Renal pelvis (tissue), 3 donors: ENCODE results near the gene HOXB7. TPM values are rescaled to one million over a fixed set of nuclear protein-coding genes. Genes with fewer than 3 reads are reported as not detected.

Experiments used
- polyA plus RNA-seq, 3 donors: library from polyadenylated mRNA; unstranded; fragments of 120-200 nt; gene quantifications; one replicate each; pipeline ENCODE4 v1.2.1, GENCODE V29; 2013; ENCODE audit not compliant: insufficient read length in 3 of 3

HOXB7 gene
- polyA plus RNA-seq, 3 donors = 53.4 to 59.9 (median 55.3) TPM

Other genes with a start within 250 kb of the HOXB7 start
- gene SKAP1, start 180.8 kb downstream of the HOXB7 start, polyA plus RNA-seq = 1 to 10 TPM; 9.0 to 9.9 (median 9.6) TPM
- gene HOXB1, start 80.0 kb downstream of the HOXB7 start, polyA plus RNA-seq = 1 to 10 TPM in 1 of 3 donors, under 1 TPM in 2; 0.16 to 1.0 (median 0.83) TPM
- gene HOXB2, start 65.9 kb downstream of the HOXB7 start, polyA plus RNA-seq = 10 to 100 TPM; 50.6 to 61.2 (median 58.4) TPM
- gene HOXB4, start 32.7 kb downstream of the HOXB7 start, polyA plus RNA-seq = 10 to 100 TPM; 12.7 to 22.9 (median 21.9) TPM
- gene HOXB3, start 20.8 kb downstream of the HOXB7 start, polyA plus RNA-seq = 100 to 1,000 TPM; 135 to 254 (median 222) TPM
- 10 to 100 TPM; 36.1 to 48.2 (median 47.4) TPM for gene HOXB5, start 17.2 kb downstream of the HOXB7 start, polyA plus RNA-seq
- 100 to 1,000 TPM; 113 to 154 (median 147) TPM for gene HOXB6, start 6.0 kb downstream of the HOXB7 start, polyA plus RNA-seq
- 10 to 100 TPM; 57.9 to 64.7 (median 59.7) TPM for gene HOXB8, start 4.3 kb upstream of the HOXB7 start, polyA plus RNA-seq
- gene HOXB9, start 15.3 kb upstream of the HOXB7 start, polyA plus RNA-seq = 10 to 100 TPM; 68.2 to 73.4 (median 69.0) TPM
- gene PRAC1, start 111.5 kb upstream of the HOXB7 start, polyA plus RNA-seq = not detected
- gene PRAC2, start 112.2 kb upstream of the HOXB7 start, polyA plus RNA-seq = not detected
- not detected for gene HOXB13, start 117.7 kb upstream of the HOXB7 start, polyA plus RNA-seq
- gene TTLL6, start 206.2 kb upstream of the HOXB7 start, polyA plus RNA-seq = under 1 TPM; 0.34 to 0.52 (median 0.40) TPM
- gene CALCOCO2, start 220.0 kb upstream of the HOXB7 start, polyA plus RNA-seq = 10 to 100 TPM; 68.9 to 93.9 (median 76.6) TPM